K562 (cell line): ENCODE data around the gene ZNRF3. TPM values are rescaled to one million over a fixed set of nuclear protein-coding genes. Genes with fewer than 3 reads are reported as not detected.
A peak's percentile ranks its signal among the peaks of the same experiment; 100 is the strongest.

Source experiments
- ARID1B ChIP-seq: fragments of 450-650 bp; IDR thresholded peaks from 2 replicates; pipeline ENCODE4 v1.6.1; 2016; ENCODE audit warnings: antibody characterized with exemption, mild to moderate bottlenecking, inconsistent platforms
- GABPB1 ChIP-seq: sonication (generic); formaldehyde crosslinking; IDR thresholded peaks from 2 replicates; pipeline ENCODE4 v1.8.0; 2022; ENCODE audit warnings: mild to moderate bottlenecking, missing genetic modification reagents
- HIVEP1 ChIP-seq: fragments of 250-450 bp; sonication (Bioruptor Pico); IDR thresholded peaks from 2 replicates; pipeline ENCODE4 v1.4.0; 2020; ENCODE audit warnings: mild to moderate bottlenecking
- MIER1 ChIP-seq: fragments of 450-650 bp; IDR thresholded peaks from 2 replicates; pipeline ENCODE4 v1.6.1; 2016; ENCODE audit warnings: antibody characterized with exemption, mild to moderate bottlenecking, low read depth
- POLR2B ChIP-seq: fragments of 450-650 bp; IDR thresholded peaks from 2 replicates; pipeline ENCODE4 v1.6.1; 2018; ENCODE audit warnings: low read depth; ENCODE audit not compliant: partially characterized antibody
- RHOXF2B ChIP-seq: fragments of 250-450 bp; sonication (Bioruptor Pico); conservative IDR thresholded peaks from 2 replicates; pipeline ENCODE4 v1.5.1; 2021
- RUNX1 ChIP-seq: sonication (generic); IDR thresholded peaks from 2 replicates; pipeline ENCODE4 v1.6.1; 2016; ENCODE audit warnings: antibody characterized with exemption, low read depth
- TCF7L2 ChIP-seq: fragments of 150-350 bp; IDR thresholded peaks from 2 replicates; pipeline ENCODE4 v1.6.1; 2016; ENCODE audit warnings: low read depth, mild to moderate bottlenecking, low read length, moderate library complexity
- polyA plus RNA-seq, 8 experiments: library from polyadenylated mRNA; depleted of rRNA in 4 of 8; stranded (reverse) in 5 of 8; unstranded in 3 of 8; fragments of >200 nt; fragmentation: Nextera tagmentation in 2 of 8; fragmentation: Illumina TruSeq in 1 of 8; extraction: Ambion mirVana in 2 of 8; extraction: Trizol in 1 of 8; gene quantifications; 2 replicates each; pipeline versions ENCODE4 v1.2.1 to v1.2.3, GENCODE V29; 2011 to 2014; ENCODE audit warnings: inconsistent platforms in 1 of 8, missing spikeins in 1 of 8
- total RNA-seq, 7 experiments: library from RNA; depleted of rRNA in 6 of 7; stranded (reverse); fragments of >200 nt in 6 of 7; fragmentation: Illumina TruSeq in 2 of 7; extraction: Trizol in 2 of 7; gene quantifications; 2 replicates each; pipeline versions ENCODE4 v1.2.1 to v1.2.3, GENCODE V29; 2011 to 2021; ENCODE audit warnings: low replicate concordance in 1 of 7
- TF ChIP-seq, protein P1 (sequence below): fragments of 250-450 bp; sonication (Bioruptor Pico); IDR thresholded peaks from 2 replicates; pipeline ENCODE4 v1.4.0; 2020; ENCODE audit warnings: mild to moderate bottlenecking, moderate library complexity, borderline replicate concordance
- TF ChIP-seq, protein P2 (sequence below): fragments of 450-650 bp; IDR thresholded peaks from 2 replicates; pipeline ENCODE4 v1.6.1; 2016; ENCODE audit warnings: low read depth, mild to moderate bottlenecking, moderate library complexity
- TF ChIP-seq, protein P3 (sequence below): fragments of 150-350 bp; conservative IDR thresholded peaks from 2 replicates; pipeline ENCODE4 v1.6.1; 2014; ENCODE audit warnings: low read length
- TF ChIP-seq, protein P4 (sequence below): fragments of 250-450 bp; sonication (Bioruptor Pico); IDR thresholded peaks from 2 replicates; pipeline ENCODE4 v1.4.0; 2020; ENCODE audit warnings: mild to moderate bottlenecking, moderate library complexity

ZNRF3 gene
- total and polyA plus RNA-seq, 9 of the 15 experiments (the other 6 are each of a cell fraction or from before 2014, with no cell fraction given) = 0.41 to 5.9 (median 1.7) TPM

DNA sequence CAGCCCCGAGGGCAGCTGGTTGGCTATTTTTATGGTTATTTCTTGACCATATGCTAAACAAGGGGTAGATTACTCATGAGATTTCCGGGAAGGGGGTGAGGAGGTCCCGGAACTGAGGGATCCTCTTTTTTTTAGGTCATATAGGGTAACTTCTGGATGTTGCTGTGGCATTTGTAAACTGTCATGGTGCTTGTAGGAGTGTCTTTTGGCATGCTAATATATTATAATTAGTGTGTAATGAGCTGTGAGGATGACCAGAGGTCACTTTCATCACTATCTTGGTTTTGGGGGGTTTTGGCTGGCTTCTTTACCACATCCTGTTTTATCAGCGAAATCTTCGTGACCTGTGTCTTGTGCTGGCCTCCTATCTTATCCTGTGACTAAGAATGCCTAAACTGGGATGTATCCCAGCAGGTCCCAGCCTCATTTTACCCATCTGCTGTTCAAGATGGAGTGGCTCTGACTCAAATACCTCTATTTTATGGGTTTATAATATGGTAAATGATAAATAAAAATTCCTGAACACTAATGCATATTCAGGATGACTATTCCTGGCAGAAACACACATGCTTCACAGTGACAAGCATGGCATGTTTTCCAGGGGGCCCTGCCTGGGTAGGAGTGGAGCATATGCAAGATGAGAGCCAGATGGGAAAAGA is 200.7 kb downstream of the ZNRF3 start (continued):
- TF ChIP-seq, protein P1, sequence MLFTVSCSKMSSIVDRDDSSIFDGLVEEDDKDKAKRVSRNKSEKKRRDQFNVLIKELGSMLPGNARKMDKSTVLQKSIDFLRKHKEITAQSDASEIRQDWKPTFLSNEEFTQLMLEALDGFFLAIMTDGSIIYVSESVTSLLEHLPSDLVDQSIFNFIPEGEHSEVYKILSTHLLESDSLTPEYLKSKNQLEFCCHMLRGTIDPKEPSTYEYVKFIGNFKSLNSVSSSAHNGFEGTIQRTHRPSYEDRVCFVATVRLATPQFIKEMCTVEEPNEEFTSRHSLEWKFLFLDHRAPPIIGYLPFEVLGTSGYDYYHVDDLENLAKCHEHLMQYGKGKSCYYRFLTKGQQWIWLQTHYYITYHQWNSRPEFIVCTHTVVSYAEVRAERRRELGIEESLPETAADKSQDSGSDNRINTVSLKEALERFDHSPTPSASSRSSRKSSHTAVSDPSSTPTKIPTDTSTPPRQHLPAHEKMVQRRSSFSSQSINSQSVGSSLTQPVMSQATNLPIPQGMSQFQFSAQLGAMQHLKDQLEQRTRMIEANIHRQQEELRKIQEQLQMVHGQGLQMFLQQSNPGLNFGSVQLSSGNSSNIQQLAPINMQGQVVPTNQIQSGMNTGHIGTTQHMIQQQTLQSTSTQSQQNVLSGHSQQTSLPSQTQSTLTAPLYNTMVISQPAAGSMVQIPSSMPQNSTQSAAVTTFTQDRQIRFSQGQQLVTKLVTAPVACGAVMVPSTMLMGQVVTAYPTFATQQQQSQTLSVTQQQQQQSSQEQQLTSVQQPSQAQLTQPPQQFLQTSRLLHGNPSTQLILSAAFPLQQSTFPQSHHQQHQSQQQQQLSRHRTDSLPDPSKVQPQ = no peak
- TF ChIP-seq GABPB1 (CRISPR knock-in tag) (no peak), RUNX1 (no peak), HIVEP1 (CRISPR knock-in tag) (no peak), RHOXF2B (CRISPR knock-in tag) (no peak), TCF7L2 (no peak), MIER1 (no peak), POLR2B (no peak), ARID1B (peak; percentile 56; the same call in 1 of the 2 replicates)
- TF ChIP-seq, protein P2, sequence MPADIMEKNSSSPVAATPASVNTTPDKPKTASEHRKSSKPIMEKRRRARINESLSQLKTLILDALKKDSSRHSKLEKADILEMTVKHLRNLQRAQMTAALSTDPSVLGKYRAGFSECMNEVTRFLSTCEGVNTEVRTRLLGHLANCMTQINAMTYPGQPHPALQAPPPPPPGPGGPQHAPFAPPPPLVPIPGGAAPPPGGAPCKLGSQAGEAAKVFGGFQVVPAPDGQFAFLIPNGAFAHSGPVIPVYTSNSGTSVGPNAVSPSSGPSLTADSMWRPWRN = peak; percentile 63; the same call in 1 of the 2 replicates
- TF ChIP-seq, protein P3, sequence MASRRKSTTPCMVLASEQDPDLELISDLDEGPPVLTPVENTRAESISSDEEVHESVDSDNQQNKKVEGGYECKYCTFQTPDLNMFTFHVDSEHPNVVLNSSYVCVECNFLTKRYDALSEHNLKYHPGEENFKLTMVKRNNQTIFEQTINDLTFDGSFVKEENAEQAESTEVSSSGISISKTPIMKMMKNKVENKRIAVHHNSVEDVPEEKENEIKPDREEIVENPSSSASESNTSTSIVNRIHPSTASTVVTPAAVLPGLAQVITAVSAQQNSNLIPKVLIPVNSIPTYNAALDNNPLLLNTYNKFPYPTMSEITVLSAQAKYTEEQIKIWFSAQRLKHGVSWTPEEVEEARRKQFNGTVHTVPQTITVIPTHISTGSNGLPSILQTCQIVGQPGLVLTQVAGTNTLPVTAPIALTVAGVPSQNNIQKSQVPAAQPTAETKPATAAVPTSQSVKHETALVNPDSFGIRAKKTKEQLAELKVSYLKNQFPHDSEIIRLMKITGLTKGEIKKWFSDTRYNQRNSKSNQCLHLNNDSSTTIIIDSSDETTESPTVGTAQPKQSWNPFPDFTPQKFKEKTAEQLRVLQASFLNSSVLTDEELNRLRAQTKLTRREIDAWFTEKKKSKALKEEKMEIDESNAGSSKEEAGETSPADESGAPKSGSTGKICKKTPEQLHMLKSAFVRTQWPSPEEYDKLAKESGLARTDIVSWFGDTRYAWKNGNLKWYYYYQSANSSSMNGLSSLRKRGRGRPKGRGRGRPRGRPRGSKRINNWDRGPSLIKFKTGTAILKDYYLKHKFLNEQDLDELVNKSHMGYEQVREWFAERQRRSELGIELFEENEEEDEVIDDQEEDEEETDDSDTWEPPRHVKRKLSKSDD = no peak
- TF ChIP-seq, protein P4, sequence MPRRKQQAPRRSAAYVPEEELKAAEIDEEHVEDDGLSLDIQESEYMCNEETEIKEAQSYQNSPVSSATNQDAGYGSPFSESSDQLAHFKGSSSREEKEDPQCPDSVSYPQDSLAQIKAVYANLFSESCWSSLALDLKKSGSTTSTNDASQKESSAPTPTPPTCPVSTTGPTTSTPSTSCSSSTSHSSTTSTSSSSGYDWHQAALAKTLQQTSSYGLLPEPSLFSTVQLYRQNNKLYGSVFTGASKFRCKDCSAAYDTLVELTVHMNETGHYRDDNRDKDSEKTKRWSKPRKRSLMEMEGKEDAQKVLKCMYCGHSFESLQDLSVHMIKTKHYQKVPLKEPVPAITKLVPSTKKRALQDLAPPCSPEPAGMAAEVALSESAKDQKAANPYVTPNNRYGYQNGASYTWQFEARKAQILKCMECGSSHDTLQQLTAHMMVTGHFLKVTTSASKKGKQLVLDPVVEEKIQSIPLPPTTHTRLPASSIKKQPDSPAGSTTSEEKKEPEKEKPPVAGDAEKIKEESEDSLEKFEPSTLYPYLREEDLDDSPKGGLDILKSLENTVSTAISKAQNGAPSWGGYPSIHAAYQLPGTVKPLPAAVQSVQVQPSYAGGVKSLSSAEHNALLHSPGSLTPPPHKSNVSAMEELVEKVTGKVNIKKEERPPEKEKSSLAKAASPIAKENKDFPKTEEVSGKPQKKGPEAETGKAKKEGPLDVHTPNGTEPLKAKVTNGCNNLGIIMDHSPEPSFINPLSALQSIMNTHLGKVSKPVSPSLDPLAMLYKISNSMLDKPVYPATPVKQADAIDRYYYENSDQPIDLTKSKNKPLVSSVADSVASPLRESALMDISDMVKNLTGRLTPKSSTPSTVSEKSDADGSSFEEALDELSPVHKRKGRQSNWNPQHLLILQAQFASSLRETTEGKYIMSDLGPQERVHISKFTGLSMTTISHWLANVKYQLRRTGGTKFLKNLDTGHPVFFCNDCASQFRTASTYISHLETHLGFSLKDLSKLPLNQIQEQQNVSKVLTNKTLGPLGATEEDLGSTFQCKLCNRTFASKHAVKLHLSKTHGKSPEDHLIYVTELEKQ (CRISPR knock-in tag) = no peak
